Breast epithelium (tissue), 4 donors: Measurements from ENCODE around the gene HIVEP3. TPM values are rescaled to one million over a fixed set of nuclear protein-coding genes. Genes with fewer than 3 reads are reported as not detected.
A peak's percentile ranks its signal among the peaks of the same experiment; 100 is the strongest.

Source experiments
- DNase-seq, 2 donors: peaks; one replicate each; pipeline ENCODE4 v3.0.0-alpha.2; 2019; ENCODE audit warnings: low spot score in 2 of 2
- H3K27ac ChIP-seq, 2 donors: fragments of 200-600 bp; sonication (generic) in 1 of 2; one replicate each; pipeline ENCODE4 v1.5.1; 2016 to 2019; ENCODE audit warnings: mild to moderate bottlenecking in 1 of 2
- H3K27me3 ChIP-seq, 2 donors: fragments of 200-600 bp; sonication (generic) in 1 of 2; one replicate each; pipeline versions ENCODE4 v1.5.1 to v1.6.0; 2017 to 2019; ENCODE audit warnings: control low read depth in 1 of 2, mild to moderate bottlenecking in 1 of 2
- H3K36me3 ChIP-seq: fragments of 200-600 bp; one replicate; pipeline ENCODE4 v1.5.1; 2019
- H3K4me1 ChIP-seq, 2 donors: fragments of 200-600 bp; sonication (generic); one replicate each; pipeline ENCODE4 v1.5.1; 2016 to 2019; ENCODE audit warnings: control low read depth in 1 of 2
- H3K4me3 ChIP-seq, 3 donors: fragments of 200-600 bp; sonication (generic); 1 replicate in 2 of 3; 2 replicates in 1 of 3; pipeline ENCODE4 v1.5.1; 2016 to 2019; ENCODE audit warnings: mild to moderate bottlenecking in 3 of 3, moderate library complexity in 2 of 3
- H3K9me3 ChIP-seq, 2 donors: fragments of 200-600 bp; sonication (generic) in 1 of 2; one replicate each; pipeline ENCODE4 v1.5.1; 2016 to 2019; ENCODE audit warnings: control low read depth in 1 of 2
- CTCF ChIP-seq, 3 donors: fragments of 450-650 bp; IDR thresholded peaks; one replicate each; pipeline ENCODE4 v1.5.1; 2016 to 2017; ENCODE audit warnings: antibody characterized with exemption in 3 of 3, mild to moderate bottlenecking in 3 of 3, moderate library complexity in 3 of 3
- POLR2A ChIP-seq: fragments of 450-650 bp; IDR thresholded peaks from one replicate; pipeline ENCODE4 v1.6.1; 2016; ENCODE audit warnings: antibody characterized with exemption, mild to moderate bottlenecking, moderate library complexity
- POLR2AphosphoS5 ChIP-seq, 3 donors: sonication (generic); formaldehyde crosslinking; IDR thresholded peaks; one replicate each; pipeline ENCODE4 v1.6.1; 2017; ENCODE audit warnings: antibody characterized with exemption in 3 of 3
- intact Hi-C: fragments of 100-400 bp; cut with DNase I; formaldehyde crosslinking; loops from one replicate; pipeline ENCODE4 v1.15.1; 2023; ENCODE audit warnings: low total_unique reads
- total RNA-seq, 3 donors: library from RNA; depleted of rRNA; stranded (reverse); fragments of >200 nt; gene quantifications; one replicate each; pipeline ENCODE4 v1.1.0, GENCODE V29; 2016

HIVEP3 gene
- total RNA-seq, 3 donors from 2014 or later, result 3.5 to 13.5 (median 9.2) TPM

DNA sequence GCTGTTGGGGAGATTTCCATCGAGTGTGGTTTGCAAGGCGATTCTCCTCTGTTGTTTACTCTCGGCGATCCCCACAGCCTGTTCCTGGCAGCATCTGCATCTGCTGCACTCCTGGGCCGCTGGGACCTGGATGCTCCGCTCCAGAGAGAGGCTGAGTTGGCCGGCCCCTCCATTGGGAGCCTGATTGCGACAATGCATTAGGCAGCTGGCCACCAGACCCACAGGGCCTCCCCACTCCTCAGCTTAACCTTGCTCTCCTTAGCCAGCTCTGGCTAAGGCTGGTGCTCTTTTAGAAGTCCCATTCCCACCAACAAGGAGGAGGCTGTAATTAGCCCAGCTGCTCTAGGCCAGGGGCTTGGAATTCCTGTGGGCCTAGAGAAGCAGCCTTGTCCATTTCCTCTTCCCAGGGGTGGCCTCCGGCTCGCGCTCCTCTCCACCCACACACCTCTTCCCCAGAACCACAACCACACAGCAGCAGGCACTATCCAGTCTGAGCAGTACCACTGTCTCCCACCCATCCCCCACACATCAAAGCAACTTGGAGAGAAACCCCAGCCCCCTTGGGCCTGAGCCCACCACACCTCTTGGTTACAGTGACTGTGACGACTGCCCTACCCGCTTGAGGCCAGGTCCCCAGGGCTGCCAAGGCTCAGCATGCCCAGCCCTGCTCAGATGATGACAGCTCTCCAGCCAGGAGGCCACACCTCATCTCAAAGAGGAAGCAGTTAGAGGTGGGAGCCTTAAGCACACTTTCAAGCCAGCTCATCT lies 240.4 kb downstream of the HIVEP3 start:
- Histone ChIP-seq H3K27ac (peak overlapping the region; percentile 76 to 92), H3K36me3 (no peaks in the 10 kb centered on the region), H3K4me3 (peak overlapping the region in 1 of 3 donors; percentile 33), H3K9me3 (no peaks in the 10 kb centered on the region), H3K27me3 (no peaks in the 10 kb centered on the region), H3K4me1 (peaks cover 13% of the 10 kb centered on the region in 2 donors)
- intact Hi-C loops, result no loop called here
- DNase-seq, result peak; percentile 70 to 76
- TF ChIP-seq CTCF (IDR thresholded peaks at IDR 0.05) (no peak), POLR2A (no peak), POLR2AphosphoS5 (IDR thresholded peaks at IDR 0.05) (no peak)

- DNase-seq, result no peak
- intact Hi-C loops, result no loop called here
- H3K4me1 ChIP-seq, result peaks cover 18% of the 10 kb centered on the region in 2 donors
- TF ChIP-seq CTCF (IDR thresholded peaks at IDR 0.05) (no peak), POLR2AphosphoS5 (IDR thresholded peaks at IDR 0.05) (peak in 1 of 3 donors; percentile 13)
- H3K27me3 ChIP-seq, result no peaks in the 10 kb centered on the region
- H3K27ac ChIP-seq, result peak overlapping the region; percentile 76 to 92
- no peaks in the 10 kb centered on the region for H3K36me3 ChIP-seq
- peak overlapping the region in 1 of 3 donors; percentile 33 for H3K4me3 ChIP-seq
- H3K9me3 ChIP-seq, result no peaks in the 10 kb centered on the region
These were observed 241.1 kb downstream of the HIVEP3 start for GRCh38 chr1:41677620-41678019.

GRCh38 chr1:41675401-41675800 lies 243.3 kb downstream of the HIVEP3 start:
- Histone ChIP-seq H3K4me1 (peaks cover 18 to 23% of the 10 kb centered on the region in 2 donors), H3K4me3 (no peak overlapping the region), H3K27me3 (no peaks in the 10 kb centered on the region), H3K9me3 (no peaks in the 10 kb centered on the region), H3K36me3 (no peaks in the 10 kb centered on the region), H3K27ac (no peak overlapping the region)
- DNase-seq, result no peak
- TF ChIP-seq POLR2AphosphoS5 (IDR thresholded peaks at IDR 0.05) (no peak), POLR2A (no peak), CTCF (IDR thresholded peaks at IDR 0.05) (no peak)
- intact Hi-C loops, result no loop called here

DNA sequence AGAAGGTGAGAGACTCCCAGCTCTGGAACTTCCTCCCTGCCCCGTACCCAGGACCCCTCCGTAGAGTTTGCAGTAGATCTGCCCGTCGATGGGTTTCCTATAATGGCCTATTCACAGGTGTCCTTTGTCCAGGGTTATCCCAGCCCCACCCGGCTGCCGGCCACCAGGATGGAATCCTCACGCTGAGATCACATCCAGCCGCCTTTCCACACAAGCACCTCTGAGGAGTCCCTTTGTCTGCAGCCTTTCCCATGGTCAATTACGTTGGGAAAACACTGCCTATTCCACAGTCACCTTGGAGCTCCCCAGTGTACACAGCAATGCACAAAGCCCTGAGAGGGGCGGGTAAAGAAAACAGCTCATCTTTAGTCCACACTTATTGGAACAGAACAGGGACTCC lies 244.2 kb downstream of the HIVEP3 start:
- no peaks in the 10 kb centered on the region for H3K9me3 ChIP-seq
- intact Hi-C loops, result no loop called here
- H3K36me3 ChIP-seq, result no peaks in the 10 kb centered on the region
- peak in 1 of 2 donors; percentile 51 for DNase-seq
- peaks cover 18 to 23% of the 10 kb centered on the region in 2 donors for H3K4me1 ChIP-seq
- no peak overlapping the region for H3K27ac ChIP-seq
- TF ChIP-seq POLR2A, result no peak
- no peak for TF ChIP-seq POLR2AphosphoS5 (IDR thresholded peaks at IDR 0.05)
- no peak for TF ChIP-seq CTCF (IDR thresholded peaks at IDR 0.05)
- no peaks in the 10 kb centered on the region for H3K27me3 ChIP-seq
- H3K4me3 ChIP-seq, result no peak overlapping the region

DNA sequence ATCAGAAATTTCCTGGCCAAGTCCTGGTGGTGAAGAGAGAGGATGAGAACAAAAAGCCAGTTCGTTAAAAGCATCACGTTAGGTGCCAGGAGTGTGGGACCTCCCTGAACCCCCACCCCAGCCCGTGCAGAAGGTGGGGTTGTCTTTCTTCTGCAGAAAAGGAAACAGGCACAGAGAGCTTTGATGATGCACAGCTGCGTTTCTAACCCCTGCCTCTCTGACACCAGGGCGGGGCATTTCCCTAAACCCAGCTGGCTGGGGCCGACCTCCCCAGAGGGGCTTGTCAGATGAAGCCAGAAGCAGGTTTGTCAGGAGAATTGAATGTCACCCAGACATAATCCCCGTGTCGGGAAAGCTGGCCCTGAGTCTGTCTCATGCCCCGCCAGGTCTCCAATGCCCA lies 244.9 kb downstream of the HIVEP3 start:
- TF ChIP-seq POLR2AphosphoS5 (IDR thresholded peaks at IDR 0.05) (no peak), CTCF (IDR thresholded peaks at IDR 0.05) (no peak), POLR2A (no peak)
- Histone ChIP-seq H3K4me3 (no peak overlapping the region), H3K9me3 (no peaks in the 10 kb centered on the region), H3K27ac (no peak overlapping the region), H3K27me3 (no peaks in the 10 kb centered on the region), H3K36me3 (no peaks in the 10 kb centered on the region), H3K4me1 (peaks cover 13 to 23% of the 10 kb centered on the region in 2 donors)
- peak in 1 of 2 donors; percentile 50 for DNase-seq
- intact Hi-C loops, result no loop called here
